ENCODE results near the gene LPCAT1. TPM values are rescaled to one million over a fixed set of nuclear protein-coding genes. Genes with fewer than 3 reads are reported as not detected.

Gene LPCAT1
- total RNA-seq, 2 donors from 2014 or later: 13.2 to 18.1 TPM

DNA sequence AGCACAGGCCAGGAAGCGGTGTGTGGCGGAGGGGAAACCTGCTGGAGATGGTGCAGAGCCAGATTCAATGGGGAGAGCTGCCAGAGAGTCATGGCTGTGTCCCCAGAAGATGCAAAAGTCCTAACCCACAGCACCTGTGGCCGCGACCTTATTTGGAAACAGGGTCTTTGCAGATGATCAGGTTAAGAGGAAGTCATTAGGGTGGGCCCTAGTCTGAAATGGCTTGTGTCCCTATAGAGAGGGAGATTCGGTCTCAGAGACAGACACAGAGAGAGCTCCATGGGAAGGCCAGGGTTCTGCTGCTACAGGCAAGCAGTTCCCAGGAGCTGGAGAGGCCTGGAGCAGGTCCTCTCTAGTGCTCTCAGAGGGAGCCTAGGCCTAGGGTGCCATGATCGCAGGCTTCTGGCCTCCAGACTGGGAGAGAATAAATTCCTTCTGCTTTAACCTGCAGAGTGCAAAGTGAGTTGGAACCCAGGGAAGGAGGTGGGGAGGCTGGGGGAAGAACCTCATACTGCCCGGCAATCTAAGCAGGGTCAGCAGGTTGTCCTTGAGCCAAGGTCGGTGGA is 1.9 kb upstream of the LPCAT1 start:
- Histone ChIP-seq H3K36me3 (no peaks in the 10 kb centered on the region), H3K9me3 (no peaks in the 10 kb centered on the region), H3K4me3 (no peak overlapping the region), H3K27me3 (no peaks in the 10 kb centered on the region), H3K27ac (no peak overlapping the region), H3K4me1 (peaks cover 0 to 20% of the 10 kb centered on the region in 2 donors)
- peak; percentile 53 for DNase-seq (ENCODE audit: low spot score)
- TF ChIP-seq, protein P1, sequence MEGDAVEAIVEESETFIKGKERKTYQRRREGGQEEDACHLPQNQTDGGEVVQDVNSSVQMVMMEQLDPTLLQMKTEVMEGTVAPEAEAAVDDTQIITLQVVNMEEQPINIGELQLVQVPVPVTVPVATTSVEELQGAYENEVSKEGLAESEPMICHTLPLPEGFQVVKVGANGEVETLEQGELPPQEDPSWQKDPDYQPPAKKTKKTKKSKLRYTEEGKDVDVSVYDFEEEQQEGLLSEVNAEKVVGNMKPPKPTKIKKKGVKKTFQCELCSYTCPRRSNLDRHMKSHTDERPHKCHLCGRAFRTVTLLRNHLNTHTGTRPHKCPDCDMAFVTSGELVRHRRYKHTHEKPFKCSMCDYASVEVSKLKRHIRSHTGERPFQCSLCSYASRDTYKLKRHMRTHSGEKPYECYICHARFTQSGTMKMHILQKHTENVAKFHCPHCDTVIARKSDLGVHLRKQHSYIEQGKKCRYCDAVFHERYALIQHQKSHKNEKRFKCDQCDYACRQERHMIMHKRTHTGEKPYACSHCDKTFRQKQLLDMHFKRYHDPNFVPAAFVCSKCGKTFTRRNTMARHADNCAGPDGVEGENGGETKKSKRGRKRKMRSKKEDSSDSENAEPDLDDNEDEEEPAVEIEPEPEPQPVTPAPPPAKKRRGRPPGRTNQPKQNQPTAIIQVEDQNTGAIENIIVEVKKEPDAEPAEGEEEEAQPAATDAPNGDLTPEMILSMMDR (IDR thresholded peaks at IDR 0.05): no peak

DNA sequence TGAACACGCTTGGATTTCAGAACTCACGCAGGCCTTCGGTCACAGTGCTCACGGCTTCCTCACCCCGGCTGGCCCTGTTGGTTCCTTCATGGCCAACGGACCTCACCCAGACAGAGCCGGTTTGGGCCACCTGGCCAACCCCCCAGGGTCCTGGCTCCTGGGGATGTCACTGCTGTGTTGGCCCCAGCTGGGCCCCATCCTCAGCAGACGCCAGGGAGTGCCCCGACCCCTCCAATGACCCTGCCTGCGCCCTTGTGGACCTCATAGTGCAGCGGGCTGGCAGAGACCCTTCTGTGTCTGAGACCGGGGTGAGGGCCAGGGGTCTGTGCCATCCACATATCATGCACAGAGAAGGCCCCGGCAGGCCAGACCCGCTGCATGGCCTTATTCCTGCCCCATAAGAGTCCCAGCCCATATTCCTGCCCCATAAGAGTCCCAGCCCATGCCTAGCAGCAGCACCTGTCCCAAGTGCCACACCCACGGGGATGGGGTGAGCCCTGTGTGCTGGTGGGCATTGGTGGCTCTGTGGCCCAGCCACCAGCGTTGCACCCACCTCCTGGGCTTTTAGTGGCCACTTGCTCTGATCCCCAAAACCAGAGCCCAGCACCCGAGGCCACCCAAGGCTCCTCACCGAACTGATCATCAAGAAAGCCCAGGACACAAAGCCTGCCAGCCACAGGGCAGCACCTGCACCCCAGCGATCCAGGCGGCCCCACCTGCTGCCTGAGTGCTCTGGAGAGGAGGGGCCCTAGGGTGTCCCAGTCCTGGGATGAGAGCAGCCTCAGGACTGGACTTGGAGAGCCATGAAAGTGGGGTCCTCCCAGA is 1.3 kb upstream of the LPCAT1 start:
- Histone ChIP-seq H3K4me1 (peaks cover 0 to 20% of the 10 kb centered on the region in 2 donors), H3K36me3 (no peaks in the 10 kb centered on the region), H3K9me3 (no peaks in the 10 kb centered on the region), H3K4me3 (peak overlapping the region in 1 of 2 donors; percentile 80), H3K27ac (no peak overlapping the region), H3K27me3 (no peaks in the 10 kb centered on the region)
- TF ChIP-seq, protein P1 (IDR thresholded peaks at IDR 0.05): no peak
- peak; percentile 57 for DNase-seq (ENCODE audit: low spot score)

DNA sequence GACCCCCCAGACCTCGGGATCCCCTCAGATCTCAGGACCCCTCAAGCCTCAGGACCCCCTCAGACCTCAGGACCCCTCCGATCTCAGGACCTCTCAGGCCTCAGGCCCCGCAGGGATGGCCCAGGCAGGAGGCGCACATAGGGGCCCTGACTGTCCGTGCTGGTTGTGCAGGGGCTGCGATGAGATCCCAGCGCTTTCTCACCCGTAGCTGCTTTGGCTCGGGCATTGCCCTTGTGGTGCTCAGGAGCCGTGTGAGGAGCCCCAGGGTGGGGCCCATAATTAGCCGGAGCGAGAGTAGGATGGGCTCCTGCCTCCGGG is 680 bp upstream of the LPCAT1 start:
- Histone ChIP-seq H3K36me3 (no peaks in the 10 kb centered on the region), H3K27me3 (no peaks in the 10 kb centered on the region), H3K4me3 (peak overlapping the region; percentile 69 to 80), H3K9me3 (no peaks in the 10 kb centered on the region), H3K27ac (peak overlapping the region; percentile 92 to 93), H3K4me1 (peaks cover 0 to 20% of the 10 kb centered on the region in 2 donors)
- DNase-seq (ENCODE audit: low spot score): peak; percentile 57
- TF ChIP-seq, protein P1 (IDR thresholded peaks at IDR 0.05): no peak

DNA sequence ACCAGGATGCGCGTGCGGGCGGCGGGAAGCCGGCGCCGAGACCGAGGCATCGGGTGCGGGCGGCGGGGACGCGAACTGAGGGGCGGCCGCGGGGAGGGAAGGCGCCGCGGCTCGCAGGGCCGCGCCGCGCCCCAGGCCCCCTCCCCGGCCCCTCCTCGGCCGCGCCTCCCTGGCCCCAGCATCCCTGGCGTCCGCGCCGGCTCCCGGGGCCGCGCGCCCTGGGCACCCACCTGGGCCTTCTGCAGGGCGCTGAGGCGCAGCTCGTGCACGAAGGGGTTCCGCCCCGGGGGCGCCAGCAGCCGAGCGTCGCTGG is 324 bp downstream of the LPCAT1 start:
- no peaks in the 10 kb centered on the region for H3K9me3 ChIP-seq
- peaks cover 0 to 20% of the 10 kb centered on the region in 2 donors for H3K4me1 ChIP-seq
- TF ChIP-seq, protein P1 (IDR thresholded peaks at IDR 0.05): no peak
- DNase-seq (ENCODE audit: low spot score): no peak
- no peaks in the 10 kb centered on the region for H3K27me3 ChIP-seq
- H3K36me3 ChIP-seq: peaks cover 7% of the 10 kb centered on the region
- peak overlapping the region in 1 of 2 donors; percentile 92 for H3K27ac ChIP-seq
- H3K4me3 ChIP-seq: peak overlapping the region; percentile 69 to 80

DNA sequence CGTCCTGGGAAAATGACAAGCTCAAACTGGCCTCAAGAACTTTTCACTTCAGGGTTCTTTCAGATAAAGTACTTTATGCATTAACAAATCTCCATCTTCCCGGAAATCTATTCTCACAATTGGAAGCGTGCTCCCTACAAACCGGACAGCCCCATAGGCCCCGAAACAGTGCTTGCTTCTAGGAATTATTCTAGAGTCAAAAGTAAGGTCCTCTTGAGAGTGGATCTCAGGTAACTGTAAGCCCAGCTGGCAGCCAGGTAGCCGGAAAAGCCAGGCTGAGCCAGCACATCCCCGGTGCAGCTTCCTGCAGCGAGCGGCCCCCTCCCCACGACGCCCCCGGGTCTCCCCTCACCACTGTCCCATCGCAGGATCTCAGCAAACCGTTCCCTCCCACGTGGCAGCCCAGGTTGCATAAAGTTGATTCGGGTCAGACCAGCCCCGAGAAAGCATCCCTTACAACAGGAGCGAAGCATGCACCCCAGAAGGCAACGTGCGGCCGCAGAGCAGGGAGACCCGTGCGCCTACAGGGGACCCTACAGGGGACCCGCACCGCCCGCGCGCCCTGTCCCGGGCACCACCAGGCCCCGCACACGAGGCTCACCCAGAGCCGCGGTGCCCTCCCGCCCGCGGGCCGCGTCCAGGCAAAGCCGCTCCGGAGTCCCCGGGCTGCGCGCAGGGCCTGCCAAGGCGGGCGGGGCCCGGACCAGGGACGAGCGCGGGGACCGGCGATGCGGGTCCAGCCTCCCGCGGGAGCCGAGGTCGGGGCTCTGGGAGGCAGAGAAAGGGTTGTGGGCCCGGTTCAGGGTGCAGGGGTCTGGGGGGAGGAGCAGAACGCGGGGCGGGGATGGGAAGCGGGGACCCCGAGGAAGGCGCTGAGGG is 920 bp downstream of the LPCAT1 start:
- Histone ChIP-seq H3K9me3 (no peaks in the 10 kb centered on the region), H3K27me3 (no peaks in the 10 kb centered on the region), H3K4me3 (peak overlapping the region; percentile 69 to 80), H3K4me1 (peaks cover 0 to 20% of the 10 kb centered on the region in 2 donors), H3K27ac (no peak overlapping the region), H3K36me3 (peaks cover 7% of the 10 kb centered on the region)
- TF ChIP-seq, protein P1 (IDR thresholded peaks at IDR 0.05): no peak
- DNase-seq (ENCODE audit: low spot score): peak; percentile 57
